ENCODE results near the gene DUSP21.

DNA sequence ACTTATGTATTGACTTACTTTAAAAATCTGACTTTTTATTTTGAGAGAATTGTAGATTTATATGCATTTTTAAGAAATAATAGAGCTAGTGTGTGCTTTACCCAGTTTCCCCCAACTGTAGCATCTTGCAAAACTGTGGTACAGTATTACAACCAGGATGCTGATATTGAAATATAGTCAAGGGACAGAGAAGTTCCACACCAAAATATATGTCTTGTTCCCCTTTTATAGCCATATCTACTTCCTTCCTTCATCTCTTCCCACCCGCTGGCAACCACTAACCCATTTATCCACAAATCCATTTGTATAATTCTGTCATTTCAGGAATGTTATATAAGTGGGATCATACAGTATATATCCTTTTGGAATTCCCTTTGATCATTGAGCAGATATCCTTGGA lies 46.0 kb downstream of the DUSP21 start:
- TF ChIP-seq, protein P1, sequence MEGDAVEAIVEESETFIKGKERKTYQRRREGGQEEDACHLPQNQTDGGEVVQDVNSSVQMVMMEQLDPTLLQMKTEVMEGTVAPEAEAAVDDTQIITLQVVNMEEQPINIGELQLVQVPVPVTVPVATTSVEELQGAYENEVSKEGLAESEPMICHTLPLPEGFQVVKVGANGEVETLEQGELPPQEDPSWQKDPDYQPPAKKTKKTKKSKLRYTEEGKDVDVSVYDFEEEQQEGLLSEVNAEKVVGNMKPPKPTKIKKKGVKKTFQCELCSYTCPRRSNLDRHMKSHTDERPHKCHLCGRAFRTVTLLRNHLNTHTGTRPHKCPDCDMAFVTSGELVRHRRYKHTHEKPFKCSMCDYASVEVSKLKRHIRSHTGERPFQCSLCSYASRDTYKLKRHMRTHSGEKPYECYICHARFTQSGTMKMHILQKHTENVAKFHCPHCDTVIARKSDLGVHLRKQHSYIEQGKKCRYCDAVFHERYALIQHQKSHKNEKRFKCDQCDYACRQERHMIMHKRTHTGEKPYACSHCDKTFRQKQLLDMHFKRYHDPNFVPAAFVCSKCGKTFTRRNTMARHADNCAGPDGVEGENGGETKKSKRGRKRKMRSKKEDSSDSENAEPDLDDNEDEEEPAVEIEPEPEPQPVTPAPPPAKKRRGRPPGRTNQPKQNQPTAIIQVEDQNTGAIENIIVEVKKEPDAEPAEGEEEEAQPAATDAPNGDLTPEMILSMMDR (IDR thresholded peaks at IDR 0.05) = no peak
- TF ChIP-seq POLR2A (IDR thresholded peaks at IDR 0.05) = no peak

All from heart left ventricle (tissue), 13 donors.